ENCODE measurements around the gene CCDC69. TPM values are rescaled to one million over a fixed set of nuclear protein-coding genes. Genes with fewer than 3 reads are reported as not detected.

The CCDC69 gene
- 100 to 1,000 TPM; 217 to 341 (median 285) TPM for total RNA-seq

GRCh38 chr5:151223447-151224264 lies at the start of gene CCDC69:
Gene CCDC69 (minus strand): TSS chr5:151224092. CDS start chr5:151223970, 122 bp downstream.
- intact Hi-C loops (cut with DNase I), result no loop called here
- Histone ChIP-seq H3K27ac (replicated peaks in 1 of 4) (peak within 1 kb of the TSS; percentile 91 to 97 (median 96)), H3K9me3 (no peaks in the 10 kb centered on the region), H3K36me3 (no peaks in the 10 kb centered on the region), H3K4me3 (peak within 1 kb of the TSS; percentile 89 to 99 (median 97)), H3K4me1 (peaks cover 52 to 56% (median 53%) of the 10 kb centered on the region in 4 donors), H3K27me3 (no peaks in the 10 kb centered on the region)
- no peak for DNase-seq (ENCODE audit: extremely low spot score)
- 0% methylated on average over 17 of the region's 58 CpGs for WGBS
- TF ChIP-seq EP300 (IDR thresholded peaks at IDR 0.05), result no peak
- TF ChIP-seq POLR2A (IDR thresholded peaks at IDR 0.05; ENCODE audit: low read depth), result peak; percentile 86
- peak; percentile 88 to 91 for TF ChIP-seq POLR2AphosphoS5 (IDR thresholded peaks at IDR 0.05)
- peak; percentile 18 to 52 (median 38) for TF ChIP-seq CTCF (IDR thresholded peaks at IDR 0.05)

GRCh38 chr5:151271336-151271735 lies 47.4 kb upstream of the CCDC69 start:
- no peak overlapping the region for H3K27ac ChIP-seq (replicated peaks in 1 of 4)
- no peaks in the 10 kb centered on the region for H3K9me3 ChIP-seq
- H3K4me3 ChIP-seq, result no peak overlapping the region
- peaks cover 10 to 44% (median 30%) of the 10 kb centered on the region in 4 donors for H3K36me3 ChIP-seq
- TF ChIP-seq POLR2A (IDR thresholded peaks at IDR 0.05; ENCODE audit: low read depth) (no peak), CTCF (IDR thresholded peaks at IDR 0.05) (no peak), EP300 (IDR thresholded peaks at IDR 0.05) (no peak), POLR2AphosphoS5 (IDR thresholded peaks at IDR 0.05) (no peak)
- no peak for DNase-seq (ENCODE audit: extremely low spot score)
- peaks cover 0 to 7% (median 0%) of the 10 kb centered on the region in 4 donors for H3K4me1 ChIP-seq
- H3K27me3 ChIP-seq, result no peaks in the 10 kb centered on the region
- intact Hi-C loops (cut with DNase I), result no loop called here

- no peak for DNase-seq (ENCODE audit: extremely low spot score)
- no peak overlapping the region for H3K4me3 ChIP-seq
- intact Hi-C loops (cut with DNase I), result no loop called here
- H3K27me3 ChIP-seq, result no peaks in the 10 kb centered on the region
- 57% methylated on average over 1 of the region's 1 CpG for WGBS
- peaks cover 10 to 50% (median 30%) of the 10 kb centered on the region in 4 donors for H3K36me3 ChIP-seq
- peaks cover 0 to 7% (median 0%) of the 10 kb centered on the region in 4 donors for H3K4me1 ChIP-seq
- no peak overlapping the region for H3K27ac ChIP-seq (replicated peaks in 1 of 4)
- no peaks in the 10 kb centered on the region for H3K9me3 ChIP-seq
- TF ChIP-seq POLR2A (IDR thresholded peaks at IDR 0.05; ENCODE audit: low read depth) (no peak), CTCF (IDR thresholded peaks at IDR 0.05) (no peak), EP300 (IDR thresholded peaks at IDR 0.05) (no peak), POLR2AphosphoS5 (IDR thresholded peaks at IDR 0.05) (no peak)
These were observed 46.7 kb upstream of the CCDC69 start for GRCh38 chr5:151270599-151270998.

- TF ChIP-seq POLR2A (IDR thresholded peaks at IDR 0.05; ENCODE audit: low read depth) (no peak), CTCF (IDR thresholded peaks at IDR 0.05) (no peak), POLR2AphosphoS5 (IDR thresholded peaks at IDR 0.05) (no peak), EP300 (IDR thresholded peaks at IDR 0.05) (no peak)
- Histone ChIP-seq H3K4me1 (peaks cover 0 to 11% (median 4%) of the 10 kb centered on the region in 4 donors), H3K4me3 (no peak overlapping the region), H3K36me3 (peaks cover 13 to 67% (median 32%) of the 10 kb centered on the region in 4 donors), H3K9me3 (no peaks in the 10 kb centered on the region), H3K27ac (replicated peaks in 1 of 4) (no peak overlapping the region), H3K27me3 (no peaks in the 10 kb centered on the region)
- WGBS, result 97% methylated on average over 11 of the region's 11 CpGs
- no peak for DNase-seq (ENCODE audit: extremely low spot score)
- intact Hi-C loops (cut with DNase I), result no loop called here
These were observed 43.8 kb upstream of the CCDC69 start for GRCh38 chr5:151267491-151268260.

Measured in esophagus muscularis mucosa (tissue), 4 donors.